ENCODE measurements around the gene RPS6KB2.
A peak's percentile ranks its signal among the peaks of the same experiment; 100 is the strongest.
"Not testable (repeated sequence)": the region's sequence is repeated elsewhere in the genome, so short reads cannot be mapped to it uniquely, and the experiment has no call there.

The RPS6KB2 gene

GRCh38 chr11:67397986-67398660, 30.2 kb upstream of the RPS6KB2 start:
- DNase-seq (ENCODE audit: low spot score) = no peak

GRCh38 chr11:67398661-67399563, 29.4 kb upstream of the RPS6KB2 start:
- DNase-seq (ENCODE audit: low spot score) = no peak

- no peak for DNase-seq (ENCODE audit: low spot score)
These were observed 27.9 kb upstream of the RPS6KB2 start for GRCh38 chr11:67400251-67400941.

GRCh38 chr11:67400942-67401494, 27.3 kb upstream of the RPS6KB2 start:
- DNase-seq (ENCODE audit: low spot score) = no peak

- peak; percentile 99 for DNase-seq (ENCODE audit: low spot score)
These were observed 26.7 kb upstream of the RPS6KB2 start, which contains the start of gene PPP1CA for GRCh38 chr11:67401495-67402191. PPP1CA (minus strand) TSS chr11:67401858; CDS start chr11:67401782, 76 bp downstream.

GRCh38 chr11:67402192-67402839, 26.0 kb upstream of the RPS6KB2 start:
- not testable (repeated sequence) for DNase-seq (ENCODE audit: low spot score)

- not testable (repeated sequence) for DNase-seq (ENCODE audit: low spot score)
These were observed 25.2 kb upstream of the RPS6KB2 start for GRCh38 chr11:67403085-67403484.

- no peak for DNase-seq (ENCODE audit: low spot score)
These were observed 23.6 kb upstream of the RPS6KB2 start for GRCh38 chr11:67404515-67405195.

GRCh38 chr11:67405196-67405567, 23.1 kb upstream of the RPS6KB2 start:
- DNase-seq (ENCODE audit: low spot score) = no peak

- DNase-seq (ENCODE audit: low spot score) = no peak
These were observed 22.5 kb upstream of the RPS6KB2 start for GRCh38 chr11:67405688-67406339.

- no peak for DNase-seq (ENCODE audit: low spot score)
These were observed 21.8 kb upstream of the RPS6KB2 start for GRCh38 chr11:67406420-67406968.

- no peak for DNase-seq (ENCODE audit: low spot score)
These were observed 21.2 kb upstream of the RPS6KB2 start for GRCh38 chr11:67406969-67407687.

- DNase-seq (ENCODE audit: low spot score) = no peak
These were observed 20.6 kb upstream of the RPS6KB2 start for GRCh38 chr11:67407688-67408163.

GRCh38 chr11:67408437-67409200, 19.7 kb upstream of the RPS6KB2 start:
- no peak for DNase-seq (ENCODE audit: low spot score)

- no peak for DNase-seq (ENCODE audit: low spot score)
These were observed 19.0 kb upstream of the RPS6KB2 start for GRCh38 chr11:67409261-67409666.

- DNase-seq (ENCODE audit: low spot score) = no peak
These were observed 18.4 kb upstream of the RPS6KB2 start for GRCh38 chr11:67409781-67410368.

- DNase-seq (ENCODE audit: low spot score) = no peak
These were observed 17.9 kb upstream of the RPS6KB2 start for GRCh38 chr11:67410369-67410831.
